ENCODE results near the gene PTPRG.

DNA sequence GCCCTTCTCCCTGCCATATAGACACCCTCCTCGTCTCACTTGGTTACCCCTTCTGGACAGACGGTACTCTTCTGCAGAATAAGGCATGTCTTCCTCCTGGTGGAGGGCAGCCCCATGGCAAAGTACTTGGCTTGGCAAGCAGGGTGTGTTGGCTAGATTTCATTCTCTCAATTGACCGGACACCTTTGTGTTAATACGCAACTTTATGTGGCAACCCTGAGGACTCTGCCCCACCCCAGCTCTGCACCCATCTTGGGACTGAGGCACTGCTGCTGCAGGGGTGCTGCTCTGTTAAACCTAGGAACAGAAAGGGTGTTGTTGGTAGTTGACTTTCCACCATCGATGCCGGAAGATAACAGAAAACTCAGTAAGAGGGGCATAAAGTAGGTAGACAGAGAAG lies 55.2 kb downstream of the PTPRG start:
- no peak for TF ChIP-seq CTCF (IDR thresholded peaks at IDR 0.05)
- TF ChIP-seq POLR2A (IDR thresholded peaks at IDR 0.05) = no peak

Measured in body of pancreas (tissue), 4 donors.